Activated CD4-positive, alpha-beta T cell treated with anti-CD3 and anti-CD28 coated beads, Interleukin-2, amount 10 ng/mL, durations not matched to agents 7 days and 5 days (primary cell): Measurements from ENCODE around the gene MORN1. TPM values are rescaled to one million over a fixed set of nuclear protein-coding genes. Genes with fewer than 3 reads are reported as not detected.
A peak's percentile ranks its signal among the peaks of the same experiment; 100 is the strongest.

Source experiments
- CTCF ChIA-PET: fragments of 350-600 bp; sonication (Branson Sonifier 250); formaldehyde crosslinking; loops from one replicate; lab custom pipeline; 2021; ENCODE audit warnings: antibody characterized with exemption; lab: Charles Lee
- POLR2A ChIA-PET: fragments of 350-600 bp; sonication (Branson Sonifier 250); formaldehyde crosslinking; loops from one replicate; lab custom pipeline; 2021; ENCODE audit warnings: antibody characterized with exemption; lab: Charles Lee
- DNase-seq: peaks from one replicate; pipeline ENCODE4 v3.0.0-alpha.2; 2020
- H3K27ac Mint-ChIP-seq: one replicate; pipeline ENCODE4 v1.8.0; 2021; ENCODE audit warnings: mild to moderate bottlenecking, moderate library complexity, mixed read lengths
- H3K27me3 Mint-ChIP-seq: one replicate; pipeline ENCODE4 v1.8.0; 2021; ENCODE audit warnings: mixed read lengths
- H3K36me3 Mint-ChIP-seq: one replicate; pipeline ENCODE4 v1.8.0; 2021; ENCODE audit warnings: low read depth, mixed read lengths
- H3K4me1 Mint-ChIP-seq: one replicate; pipeline ENCODE4 v1.8.0; 2021; ENCODE audit warnings: mixed read lengths
- H3K4me3 Mint-ChIP-seq: one replicate; pipeline ENCODE4 v1.8.0; 2021; ENCODE audit warnings: mild to moderate bottlenecking, moderate library complexity, mixed read lengths
- H3K9me3 Mint-ChIP-seq: one replicate; pipeline ENCODE4 v1.8.0; 2021; ENCODE audit warnings: mixed read lengths
- total RNA-seq, 2 experiments: library from RNA; stranded (reverse); gene quantifications; one replicate each; pipeline ENCODE4 v1.2.3, GENCODE V29; 2021

MORN1 gene
- total RNA-seq, 2 experiments from 2014 or later = 6.7 to 8.1 TPM

DNA sequence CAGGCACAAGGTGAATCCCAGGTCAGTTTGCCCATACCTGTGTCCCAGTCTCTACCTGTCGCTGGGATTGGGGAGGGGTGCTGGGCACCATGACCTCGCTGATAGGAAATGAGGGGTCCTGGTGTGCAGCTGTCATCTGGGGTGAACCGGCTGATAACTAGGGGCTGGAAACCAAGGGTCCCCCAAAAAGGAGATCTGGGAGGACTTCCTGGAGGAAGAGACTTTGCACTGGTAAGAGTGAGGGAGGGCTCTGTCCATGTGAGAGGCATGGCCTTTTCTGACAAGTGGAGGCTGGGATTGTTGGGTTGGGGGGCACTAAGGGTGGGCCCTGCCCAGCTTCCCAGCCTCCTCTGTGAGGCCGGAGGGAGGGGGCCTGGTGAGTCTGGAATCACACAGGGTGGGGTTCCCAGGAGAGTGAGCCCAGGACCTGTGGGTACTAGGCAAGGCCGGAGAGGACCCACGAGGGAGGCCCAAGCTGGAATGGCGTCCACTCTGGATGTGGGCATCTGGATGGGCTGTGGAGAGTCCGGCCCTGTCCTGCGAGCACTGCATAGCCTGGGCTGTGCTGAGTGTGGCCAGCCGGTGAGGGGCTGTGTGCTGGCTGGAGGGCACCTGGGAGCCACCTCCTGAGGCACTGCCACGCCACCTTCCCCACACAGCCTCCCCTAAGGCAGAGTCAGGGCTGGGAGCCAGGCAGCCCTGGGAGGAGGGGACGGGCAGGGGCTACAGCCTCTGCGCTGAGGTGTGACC lies 25.9 kb upstream of the MORN1 start:
- Mint-ChIP-seq H3K27me3 (no peaks in the 10 kb centered on the region), H3K27ac (peak overlapping the region; percentile 85), H3K9me3 (no peaks in the 10 kb centered on the region), H3K4me3 (peak overlapping the region; percentile 77), H3K4me1 (peaks cover 37% of the 10 kb centered on the region), H3K36me3 (no peaks in the 10 kb centered on the region)
- CTCF ChIA-PET = interaction anchor here (1.1 kb wide), 1 partner anchor 222 kb away, joined by 4 read pairs; the partner anchor contains the start of gene FAAP20
- POLR2A ChIA-PET = no interaction called here
- DNase-seq = no peak

DNA sequence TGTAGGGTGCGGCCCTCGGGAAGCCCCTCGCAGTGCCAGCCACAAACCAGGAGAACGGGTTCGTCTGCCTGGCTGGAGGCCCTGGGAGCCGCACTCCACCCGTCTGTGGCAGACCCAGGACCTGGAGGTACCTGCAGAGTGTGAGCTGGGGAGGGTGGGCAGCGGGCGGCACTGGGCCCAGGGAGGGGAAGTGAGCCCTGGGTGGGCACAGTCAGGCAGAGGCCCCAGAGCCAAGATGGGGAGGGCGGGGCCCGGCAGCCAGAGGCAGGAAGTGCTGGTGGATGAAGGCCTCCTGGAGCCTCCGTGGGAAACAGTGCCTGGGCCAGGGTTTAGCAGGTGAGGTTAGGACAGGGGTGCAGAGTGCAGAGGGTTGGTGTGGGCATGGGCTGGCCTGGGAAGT lies 25.0 kb upstream of the MORN1 start:
- Mint-ChIP-seq H3K36me3 (no peaks in the 10 kb centered on the region), H3K4me3 (peak overlapping the region; percentile 77), H3K9me3 (no peaks in the 10 kb centered on the region), H3K27me3 (no peaks in the 10 kb centered on the region), H3K4me1 (peaks cover 40% of the 10 kb centered on the region), H3K27ac (peak overlapping the region; percentile 85)
- ChIA-PET CTCF (interaction anchor here (1.2 to 1.5 kb wide), 3 partner anchors 10 to 131 kb away, joined by 3 to 12 read pairs (median 3); no protein-coding TSS in a partner anchor), POLR2A (interaction anchor here (0.7 kb wide), 1 partner anchor 170 kb away, joined by 4 read pairs; the partner anchor contains the start of gene PRXL2B)
- peak; percentile 53 for DNase-seq

DNA sequence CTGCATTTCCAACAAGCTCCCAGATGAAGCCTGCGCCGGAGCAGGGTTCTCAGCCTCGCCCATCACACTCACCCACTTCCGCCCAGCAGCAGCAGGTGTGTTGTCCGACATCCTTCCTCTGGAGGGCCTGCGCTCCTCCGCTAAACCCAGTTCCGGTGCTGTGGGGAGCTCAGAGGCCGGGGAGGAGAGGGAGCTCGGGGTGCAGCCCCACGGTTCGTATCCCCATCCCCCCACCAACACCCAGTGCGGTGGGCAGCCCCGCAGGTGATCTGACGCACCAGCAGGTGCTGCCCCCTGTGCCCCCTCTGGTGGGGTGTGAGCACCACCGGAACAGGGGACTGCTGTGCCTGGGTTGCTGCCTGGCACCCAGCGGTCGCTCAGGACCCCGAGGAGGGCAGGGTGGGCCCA lies 24.5 kb upstream of the MORN1 start:
- peaks cover 43% of the 10 kb centered on the region for H3K4me1 Mint-ChIP-seq
- no peaks in the 10 kb centered on the region for H3K36me3 Mint-ChIP-seq
- CTCF ChIA-PET = interaction anchor here (1.2 to 1.5 kb wide), 4 partner anchors 11 to 132 kb away, joined by 3 to 12 read pairs (median 3); no protein-coding TSS in a partner anchor

DNA sequence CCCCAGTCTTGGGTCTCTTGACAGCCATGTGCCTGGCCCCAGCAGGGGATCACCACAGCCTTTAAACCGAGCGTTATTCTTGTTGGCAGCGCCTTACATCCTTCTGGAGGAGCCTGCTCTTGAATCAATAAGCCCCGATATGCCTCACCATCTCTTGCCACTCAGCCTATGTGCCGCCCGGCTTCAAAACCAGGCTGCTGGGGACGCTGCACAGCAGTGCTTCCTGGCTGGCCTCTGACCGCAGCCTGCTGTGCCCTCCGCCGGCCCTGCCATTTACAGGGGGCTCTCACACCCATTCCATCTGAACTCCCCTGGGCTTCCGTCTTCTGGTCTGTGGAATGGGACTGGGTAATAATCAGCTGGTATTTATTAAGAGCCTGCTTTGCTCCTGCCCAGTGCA lies 24.0 kb upstream of the MORN1 start:
- H3K4me1 Mint-ChIP-seq = peaks cover 47% of the 10 kb centered on the region
- ChIA-PET CTCF (interaction anchor here (0.7 to 1.5 kb wide), 8 partner anchors 11 to 288 kb away, joined by 3 to 12 read pairs (median 3); no protein-coding TSS in a partner anchor), POLR2A (no interaction called here)
- H3K9me3 Mint-ChIP-seq = no peaks in the 10 kb centered on the region
- H3K4me3 Mint-ChIP-seq = peak overlapping the region; percentile 77
- peak; percentile 17 for DNase-seq
- no peaks in the 10 kb centered on the region for H3K36me3 Mint-ChIP-seq
- no peaks in the 10 kb centered on the region for H3K27me3 Mint-ChIP-seq
- H3K27ac Mint-ChIP-seq = peak overlapping the region; percentile 85

More for the DNA sequence above, 24.5 kb upstream of the MORN1 start:
- POLR2A ChIA-PET = interaction anchor here (0.7 kb wide), 1 partner anchor 170 kb away, joined by 4 read pairs; the partner anchor contains the start of gene PRXL2B
- peak; percentile 63 for DNase-seq
- Mint-ChIP-seq H3K4me3 (peak overlapping the region; percentile 77), H3K9me3 (no peaks in the 10 kb centered on the region), H3K27me3 (no peaks in the 10 kb centered on the region), H3K27ac (peak overlapping the region; percentile 85)

DNA sequence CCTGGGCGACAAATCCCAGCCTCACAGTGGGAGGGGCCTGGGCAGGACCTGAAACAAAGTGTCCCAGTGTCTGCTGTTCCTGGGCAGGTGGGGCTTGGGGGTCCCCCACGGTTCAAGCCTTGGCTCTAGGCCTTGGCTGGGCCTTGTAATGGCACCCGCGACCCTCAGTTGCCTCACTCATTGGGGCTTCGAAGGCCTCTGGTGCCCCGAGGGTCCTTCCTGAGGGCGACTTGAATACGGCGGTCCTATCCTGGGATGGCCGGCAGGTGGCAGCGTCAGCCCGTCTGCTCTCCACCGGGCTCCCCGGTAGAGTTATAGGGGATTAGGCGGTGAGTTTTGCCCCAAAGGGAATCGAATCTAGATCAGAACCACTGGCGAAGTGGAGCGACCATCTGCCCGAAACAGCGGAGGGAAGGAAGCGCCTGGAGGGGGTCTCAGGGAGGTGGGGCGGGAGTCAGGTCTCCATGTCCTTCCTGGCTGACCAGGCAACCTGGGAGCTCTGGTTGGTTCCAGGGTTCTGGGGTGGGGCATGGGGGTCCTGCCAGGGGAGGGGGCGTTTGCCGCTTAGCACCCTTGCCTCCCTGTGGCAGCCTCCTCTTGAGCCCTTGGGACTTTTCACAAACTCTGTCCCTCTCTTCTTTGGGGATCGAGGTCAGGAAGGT lies 23.1 kb upstream of the MORN1 start:
- H3K27me3 Mint-ChIP-seq = no peaks in the 10 kb centered on the region
- DNase-seq = peak; percentile 83
- peak overlapping the region; percentile 85 for H3K27ac Mint-ChIP-seq
- peaks cover 50% of the 10 kb centered on the region for H3K4me1 Mint-ChIP-seq
- ChIA-PET POLR2A (interaction anchor here (0.7 kb wide), 1 partner anchor 133 kb away, joined by 3 read pairs; no protein-coding TSS in a partner anchor), CTCF (interaction anchor here (0.7 to 1.2 kb wide), 8 partner anchors 9 to 288 kb away, joined by 3 to 4 read pairs (median 3); no protein-coding TSS in a partner anchor)
- H3K9me3 Mint-ChIP-seq = no peaks in the 10 kb centered on the region
- no peaks in the 10 kb centered on the region for H3K36me3 Mint-ChIP-seq
- H3K4me3 Mint-ChIP-seq = peak overlapping the region; percentile 77

DNA sequence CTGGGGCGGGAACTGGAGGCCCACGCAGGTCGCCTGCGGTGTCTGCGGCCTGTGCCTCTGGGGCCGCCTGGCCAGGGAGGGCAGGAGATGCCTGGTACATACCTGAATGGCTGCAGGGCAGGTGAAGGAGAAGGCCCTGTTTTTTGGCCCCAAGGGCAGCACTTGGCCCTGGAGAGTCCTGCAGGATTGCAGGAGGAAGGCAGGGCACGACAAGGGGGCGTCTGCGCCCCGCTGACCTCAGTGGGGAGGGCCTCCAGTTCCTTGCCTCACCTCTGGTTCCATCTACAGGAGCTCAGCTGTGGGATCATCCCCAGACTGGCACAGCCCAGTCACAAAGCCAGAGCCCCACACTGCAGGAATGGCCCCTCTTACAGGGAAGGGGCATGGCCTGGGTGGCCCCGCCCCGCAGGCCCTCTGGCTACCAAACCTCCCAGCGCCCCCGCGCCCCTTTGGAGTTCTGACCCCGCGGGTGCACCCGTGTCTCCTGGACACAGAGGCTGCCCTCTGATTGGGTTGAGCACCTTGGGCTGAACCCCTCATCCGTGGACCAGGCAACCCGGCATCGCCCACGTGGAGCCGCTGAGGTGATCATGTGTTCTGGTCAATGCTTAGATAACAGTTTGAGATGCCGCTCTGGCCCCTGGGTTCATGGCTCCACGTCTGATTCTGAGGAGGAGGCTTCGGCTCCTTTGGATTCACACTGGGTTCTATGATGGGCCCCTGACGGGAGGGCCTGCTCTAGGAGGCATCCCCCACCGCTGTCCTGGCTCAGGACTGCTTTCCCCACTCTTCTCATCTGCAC lies 22.3 kb upstream of the MORN1 start:
- ChIA-PET POLR2A (interaction anchor here (0.5 to 0.6 kb wide), 2 partner anchors 86 to 223 kb away, joined by 3 read pairs; no protein-coding TSS in a partner anchor), CTCF (interaction anchor here (0.7 to 1.7 kb wide), 8 partner anchors 10 to 373 kb away, joined by 3 to 8 read pairs (median 3); no protein-coding TSS in a partner anchor)
- Mint-ChIP-seq H3K27ac (peak overlapping the region; percentile 85), H3K27me3 (no peaks in the 10 kb centered on the region), H3K4me3 (peak overlapping the region; percentile 77), H3K36me3 (no peaks in the 10 kb centered on the region), H3K9me3 (no peaks in the 10 kb centered on the region), H3K4me1 (peaks cover 47% of the 10 kb centered on the region)
- no peak for DNase-seq

DNA sequence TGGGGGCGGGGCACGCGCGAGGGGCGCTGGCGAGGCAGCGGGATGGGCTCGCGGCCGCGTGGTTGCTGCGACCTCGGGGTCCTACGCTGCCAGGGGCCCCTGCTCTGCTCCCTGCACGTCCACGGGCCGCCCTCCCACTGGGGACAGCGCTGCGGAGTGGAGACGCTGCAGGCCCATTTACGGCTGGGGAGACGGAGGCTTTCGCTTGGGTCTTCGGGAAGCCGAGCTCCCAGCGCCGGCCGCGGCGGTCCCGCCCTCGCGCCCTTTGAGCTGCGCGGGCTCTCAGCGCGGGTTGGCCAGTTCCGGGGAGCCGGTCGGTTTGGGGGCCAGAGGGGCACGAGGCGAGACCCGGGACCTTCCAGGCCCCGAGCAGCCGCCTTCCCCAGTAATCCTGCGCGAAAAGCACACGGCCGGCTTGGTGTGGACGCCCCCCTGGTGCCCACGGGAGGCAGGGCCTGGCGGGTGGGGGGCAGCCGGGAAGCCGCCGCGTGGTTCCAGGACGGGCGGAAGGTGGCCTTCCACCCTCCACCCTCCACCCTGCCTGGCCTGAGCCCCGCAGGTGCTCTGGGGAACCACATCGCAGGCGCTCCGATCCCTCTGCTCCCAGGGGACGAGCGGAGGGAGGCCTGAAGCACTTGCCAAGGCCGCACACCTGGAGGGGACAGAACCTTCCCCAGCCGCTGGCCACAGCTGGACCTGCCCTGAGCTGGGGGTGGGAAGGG lies 21.6 kb upstream of the MORN1 start:
- peak overlapping the region; percentile 88 for H3K27ac Mint-ChIP-seq
- POLR2A ChIA-PET = interaction anchor here (0.5 to 0.6 kb wide), 2 partner anchors 87 to 224 kb away, joined by 3 read pairs; no protein-coding TSS in a partner anchor
- peak overlapping the region; percentile 80 for H3K4me3 Mint-ChIP-seq
- H3K36me3 Mint-ChIP-seq = no peaks in the 10 kb centered on the region
- no peaks in the 10 kb centered on the region for H3K9me3 Mint-ChIP-seq
- H3K27me3 Mint-ChIP-seq = no peaks in the 10 kb centered on the region
- CTCF ChIA-PET = interaction anchor here (0.7 to 1.7 kb wide), 7 partner anchors 11 to 374 kb away, joined by 3 to 8 read pairs (median 3); no protein-coding TSS in a partner anchor
- peak; percentile 15 for DNase-seq
- peaks cover 46% of the 10 kb centered on the region for H3K4me1 Mint-ChIP-seq

DNA sequence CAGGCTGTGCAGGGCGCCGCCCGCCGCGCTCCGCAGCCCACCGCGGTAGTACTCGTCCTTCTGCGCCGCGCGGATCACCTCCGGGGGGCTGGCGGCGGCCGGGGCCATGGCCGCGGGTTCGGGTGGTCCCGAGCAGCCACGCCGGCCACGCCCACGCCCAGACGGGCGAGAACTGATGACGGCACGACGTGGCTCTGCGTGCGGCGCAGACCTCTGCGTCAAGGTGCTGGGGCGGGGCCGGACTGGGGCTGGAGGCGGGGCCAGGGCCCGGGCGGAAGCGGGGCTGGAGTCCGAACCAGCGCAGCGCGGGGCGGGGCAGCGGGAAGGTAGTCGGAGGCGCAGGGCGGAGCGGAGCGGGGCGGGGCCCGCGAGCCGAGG lies 21.0 kb upstream of the MORN1 start, which contains the start of gene PEX10:
PEX10 (minus strand) TSS at position 170 of the 378 bp plus-strand sequence; CDS start at position 108, 62 bp downstream.
- ChIA-PET POLR2A (no interaction called here), CTCF (interaction anchor here (1.3 to 1.7 kb wide), 2 partner anchors 112 to 136 kb away, joined by 3 to 8 read pairs; no protein-coding TSS in a partner anchor)
- peak; percentile 98 for DNase-seq
- Mint-ChIP-seq H3K9me3 (no peaks in the 10 kb centered on the region), H3K4me3 (peak within 1 kb of the TSS; percentile 84), H3K27me3 (no peaks in the 10 kb centered on the region), H3K4me1 (peaks cover 46% of the 10 kb centered on the region), H3K27ac (peak within 1 kb of the TSS; percentile 92), H3K36me3 (peaks cover 2% of the 10 kb centered on the region)

DNA sequence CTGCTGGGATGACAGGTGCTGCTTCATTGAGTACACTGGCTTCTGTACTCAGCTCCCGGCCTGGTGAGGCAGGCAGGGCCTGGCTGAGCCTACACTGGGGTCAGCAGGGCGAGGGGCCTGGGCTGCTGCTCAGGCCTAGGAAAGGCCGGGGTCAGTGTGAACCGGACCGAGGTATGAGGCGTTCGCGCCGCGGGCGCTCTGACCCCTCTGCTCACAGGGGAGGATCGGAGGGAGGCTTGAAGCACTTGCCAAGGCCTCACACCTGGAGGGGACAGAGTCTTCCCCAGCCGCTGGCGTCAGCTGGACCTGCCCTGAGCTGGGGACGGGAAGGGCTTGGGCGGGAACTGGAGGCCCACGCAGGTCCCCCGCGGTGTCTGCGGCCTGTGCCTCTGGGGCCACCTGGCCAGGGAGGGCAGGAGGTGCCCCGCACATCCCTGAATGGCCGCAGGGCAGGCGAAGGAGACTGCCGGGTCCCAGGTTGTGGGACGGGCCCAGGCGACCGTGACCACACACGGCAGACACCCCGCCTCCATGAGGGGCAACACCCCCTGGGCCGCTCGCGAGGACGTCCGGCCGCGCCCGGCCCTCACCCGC lies 20.5 kb upstream of the MORN1 start:
- POLR2A ChIA-PET = no interaction called here
- DNase-seq = no peak
- Mint-ChIP-seq H3K36me3 (peaks cover 2% of the 10 kb centered on the region), H3K4me1 (peaks cover 42% of the 10 kb centered on the region), H3K27ac (peak overlapping the region; percentile 92), H3K4me3 (peak overlapping the region; percentile 84), H3K9me3 (no peaks in the 10 kb centered on the region), H3K27me3 (no peaks in the 10 kb centered on the region)
- CTCF ChIA-PET = interaction anchor here (0.6 kb wide), 1 partner anchor 211 kb away, joined by 3 read pairs; no protein-coding TSS in a partner anchor

DNA sequence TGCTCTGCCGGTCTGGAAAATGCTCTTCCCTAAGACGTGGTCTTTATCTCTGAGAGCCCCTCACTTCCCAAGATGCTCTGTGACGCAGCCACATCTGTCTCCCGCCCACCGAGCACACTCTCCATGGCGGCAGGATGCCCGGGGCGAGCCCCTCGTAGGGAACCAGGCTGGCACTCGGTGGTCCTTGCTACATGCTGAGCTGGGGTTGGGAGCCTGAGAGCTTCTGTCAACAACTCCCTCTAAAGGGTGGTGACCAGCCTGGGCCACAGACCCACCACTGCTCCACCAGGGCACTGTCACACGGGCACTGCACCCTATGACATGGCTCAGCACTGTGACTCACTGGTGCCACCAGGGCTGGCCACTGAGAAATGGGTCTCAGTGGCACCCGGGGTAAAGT lies 18.4 kb upstream of the MORN1 start:
- ChIA-PET POLR2A (no interaction called here), CTCF (interaction anchor here (1.2 kb wide), 1 partner anchor 206 kb away, joined by 3 read pairs; no protein-coding TSS in a partner anchor)
- H3K36me3 Mint-ChIP-seq = peaks cover 2% of the 10 kb centered on the region
- H3K4me3 Mint-ChIP-seq = no peak overlapping the region
- H3K9me3 Mint-ChIP-seq = no peaks in the 10 kb centered on the region
- H3K27ac Mint-ChIP-seq = no peak overlapping the region
- no peaks in the 10 kb centered on the region for H3K27me3 Mint-ChIP-seq
- peaks cover 27% of the 10 kb centered on the region for H3K4me1 Mint-ChIP-seq
- no peak for DNase-seq

DNA sequence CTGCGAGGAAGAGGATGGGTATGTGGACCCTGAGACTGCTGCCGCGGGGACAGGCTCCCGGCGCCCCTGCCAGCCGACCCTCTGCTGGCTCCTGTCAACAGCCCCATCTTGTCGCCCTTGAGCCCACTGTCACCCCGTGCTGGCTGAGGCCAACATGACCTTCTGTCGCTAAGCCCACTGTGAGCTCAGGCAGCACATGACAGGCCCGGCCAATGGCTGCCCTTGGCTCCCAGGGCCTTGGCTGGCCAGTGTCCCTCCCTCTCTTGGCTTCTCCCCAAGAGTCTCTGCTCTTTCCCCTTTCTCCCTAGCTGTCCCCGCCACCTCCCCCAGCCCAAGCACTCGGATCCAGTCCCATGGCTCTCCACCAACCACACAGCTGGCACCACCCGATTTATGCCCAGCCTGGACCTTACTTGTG lies 17.5 kb upstream of the MORN1 start:
- DNase-seq = no peak
- Mint-ChIP-seq H3K36me3 (peaks cover 5% of the 10 kb centered on the region), H3K27ac (no peak overlapping the region), H3K4me1 (peaks cover 18% of the 10 kb centered on the region), H3K27me3 (no peaks in the 10 kb centered on the region), H3K4me3 (no peak overlapping the region), H3K9me3 (no peaks in the 10 kb centered on the region)
- ChIA-PET POLR2A (no interaction called here), CTCF (interaction anchor here (1.3 to 1.5 kb wide), 2 partner anchors 13 to 27 kb away, joined by 3 to 5 read pairs; no protein-coding TSS in a partner anchor)
